GM21619 (cell line): ENCODE measurements around the gene CDC14B.
"Not testable (repeated sequence)": the region's sequence is repeated elsewhere in the genome, so short reads cannot be mapped to it uniquely, and the experiment has no call there.

ENCODE experiments used
- ATAC-seq: cut with Tn5 transposase; IDR thresholded peaks from one replicate; pipeline ENCODE4 v1.9.1; 2021; ENCODE audit not compliant: unreplicated experiment

CDC14B gene

GRCh38 chr9:96619491-96620180 lies at the start of gene CDC14B:
CDC14B (minus strand) TSS chr9:96619843; CDS start chr9:96619378, 465 bp downstream.
- ATAC-seq, result no peak

GRCh38 chr9:96668868-96669534 lies 49.4 kb upstream of the CDC14B start:
- ATAC-seq, result no peak

- ATAC-seq, result no peak
Measured at GRCh38 chr9:96667363-96667728, 47.7 kb upstream of the CDC14B start.

GRCh38 chr9:96666653-96667362 lies 47.2 kb upstream of the CDC14B start:
- peak; percentile 68 for ATAC-seq

- ATAC-seq, result no peak
Measured at GRCh38 chr9:96665789-96666188, 46.1 kb upstream of the CDC14B start.

- ATAC-seq, result no peak
Measured at GRCh38 chr9:96663506-96664120, 44.0 kb upstream of the CDC14B start.

GRCh38 chr9:96661711-96662110 lies 42.1 kb upstream of the CDC14B start:
- ATAC-seq, result no peak

GRCh38 chr9:96660692-96661248 lies 41.1 kb upstream of the CDC14B start:
- ATAC-seq, result no peak

GRCh38 chr9:96655198-96655851 lies 35.7 kb upstream of the CDC14B start, which contains the start of gene PRXL2C:
PRXL2C (minus strand) TSS chr9:96655317; CDS start chr9:96655281, 36 bp downstream.
- ATAC-seq, result peak; percentile 57

- ATAC-seq, result peak; percentile 46
Measured at GRCh38 chr9:96654450-96655197, 35.0 kb upstream of the CDC14B start.

GRCh38 chr9:96651626-96652025 lies 32.0 kb upstream of the CDC14B start:
- ATAC-seq, result no peak

GRCh38 chr9:96649620-96650324 lies 30.1 kb upstream of the CDC14B start:
- no peak for ATAC-seq

- ATAC-seq, result no peak
Measured at GRCh38 chr9:96646081-96646991, 26.7 kb upstream of the CDC14B start.

GRCh38 chr9:96644137-96644536 lies 24.5 kb upstream of the CDC14B start:
- ATAC-seq, result no peak

- ATAC-seq, result no peak
Measured at GRCh38 chr9:96641514-96641913, 21.9 kb upstream of the CDC14B start.

- ATAC-seq, result no peak
Measured at GRCh38 chr9:96638606-96639364, 19.1 kb upstream of the CDC14B start.

GRCh38 chr9:96636368-96636767 lies 16.7 kb upstream of the CDC14B start:
- no peak for ATAC-seq

- ATAC-seq, result not testable (repeated sequence)
Measured at GRCh38 chr9:96633579-96633978, 13.9 kb upstream of the CDC14B start.
